K562 (cell line): ENCODE data around the gene RNF114. TPM values are rescaled to one million over a fixed set of nuclear protein-coding genes. Genes with fewer than 3 reads are reported as not detected.

ENCODE experiments used
- ARID4B ChIP-seq: sonication (generic); formaldehyde crosslinking; IDR thresholded peaks from 2 replicates; pipeline ENCODE4 v1.8.0; 2022; ENCODE audit warnings: mild to moderate bottlenecking, missing genetic modification reagents
- ATF3 ChIP-seq, 2 experiments: fragments of 450-650 bp in 1 of 2; sonication (generic) in 1 of 2; formaldehyde crosslinking in 1 of 2; IDR thresholded peaks in 1 of 2; conservative IDR thresholded peaks in 1 of 2; 2 replicates each; pipeline versions ENCODE4 v1.6.1 to v1.8.1; 2016 to 2023; ENCODE audit warnings: mild to moderate bottlenecking in 2 of 2, moderate library complexity in 2 of 2, inconsistent platforms in 1 of 2, missing genetic modification reagents in 1 of 2
- DPF2 ChIP-seq: fragments of 450-650 bp; IDR thresholded peaks from 2 replicates; pipeline ENCODE4 v1.6.1; 2016
- FOXK1 ChIP-seq: sonication (generic); formaldehyde crosslinking; IDR thresholded peaks from 2 replicates; pipeline ENCODE4 v1.8.0; 2022; ENCODE audit warnings: missing genetic modification reagents, mild to moderate bottlenecking, borderline replicate concordance
- HCFC1 ChIP-seq: IDR thresholded peaks from 2 replicates; pipeline ENCODE4 v1.6.1; 2012; ENCODE audit warnings: low read depth, low read length, improper control_type of control experiment
- KDM4B ChIP-seq, 2 experiments: fragments of 450-650 bp in 1 of 2; sonication (generic) in 1 of 2; IDR thresholded peaks; 2 replicates each; pipeline ENCODE4 v1.6.1; 2016 to 2017; ENCODE audit warnings: borderline replicate concordance in 2 of 2, antibody characterized with exemption in 1 of 2, low read depth in 1 of 2, mild to moderate bottlenecking in 1 of 2
- MAFG ChIP-seq: fragments of 450-650 bp; conservative IDR thresholded peaks from 2 replicates; pipeline ENCODE4 v1.6.1; 2016; ENCODE audit warnings: missing genetic modification characterization, missing compliant biosample characterization
- NONO ChIP-seq, 2 experiments: fragments of 200-400 bp in 1 of 2; fragments of 450-650 bp in 1 of 2; formaldehyde crosslinking in 1 of 2; IDR thresholded peaks; 2 replicates each; pipeline ENCODE4 v1.6.1; 2017; ENCODE audit warnings: low read depth in 2 of 2, mild to moderate bottlenecking in 2 of 2, moderate library complexity in 2 of 2, low read length in 1 of 2
- RBFOX2 ChIP-seq: fragments of 200-400 bp; formaldehyde crosslinking; IDR thresholded peaks from 2 replicates; pipeline ENCODE4 v1.6.1; 2017; ENCODE audit warnings: low read depth, mild to moderate bottlenecking, low read length, moderate library complexity
- SAFB ChIP-seq: fragments of 200-400 bp; formaldehyde crosslinking; IDR thresholded peaks from 2 replicates; pipeline ENCODE4 v1.6.1; 2017; ENCODE audit warnings: low read depth, low read length, borderline replicate concordance
- TAF1 ChIP-seq: IDR thresholded peaks from 2 replicates; pipeline ENCODE4 v1.6.1; 2011; ENCODE audit warnings: mild to moderate bottlenecking, low read length, moderate library complexity; ENCODE audit not compliant: insufficient read depth, control insufficient read depth, severe bottlenecking; ENCODE audit errors: extremely low read depth
- ZBTB11 ChIP-seq, 3 experiments: fragments of 200-800 bp in 1 of 3; fragments of 250-450 bp in 1 of 3; fragments of 450-650 bp in 1 of 3; sonication (Bioruptor Pico) in 1 of 3; sonication (Bioruptor generic) in 1 of 3; formaldehyde crosslinking in 1 of 3; IDR thresholded peaks; 2 replicates each; pipeline versions ENCODE4 v1.6.1 to v1.8.0; 2016 to 2022; ENCODE audit warnings: mild to moderate bottlenecking in 2 of 3, missing genetic modification characterization in 2 of 3, missing compliant biosample characterization in 1 of 3, moderate library complexity in 1 of 3
- polyA plus RNA-seq, 8 experiments: library from polyadenylated mRNA; depleted of rRNA in 4 of 8; stranded (reverse) in 5 of 8; unstranded in 3 of 8; fragments of >200 nt; fragmentation: Nextera tagmentation in 2 of 8; fragmentation: Illumina TruSeq in 1 of 8; extraction: Ambion mirVana in 2 of 8; extraction: Trizol in 1 of 8; gene quantifications; 2 replicates each; pipeline versions ENCODE4 v1.2.1 to v1.2.3, GENCODE V29; 2011 to 2014; ENCODE audit warnings: inconsistent platforms in 1 of 8, missing spikeins in 1 of 8
- total RNA-seq, 7 experiments: library from RNA; depleted of rRNA in 6 of 7; stranded (reverse); fragments of >200 nt in 6 of 7; fragmentation: Illumina TruSeq in 2 of 7; extraction: Trizol in 2 of 7; gene quantifications; 2 replicates each; pipeline versions ENCODE4 v1.2.1 to v1.2.3, GENCODE V29; 2011 to 2021; ENCODE audit warnings: low replicate concordance in 1 of 7
- TF ChIP-seq, protein P1 (sequence below), 2 experiments: fragments of 200-800 bp in 1 of 2; sonication (Bioruptor generic) in 1 of 2; sonication (generic) in 1 of 2; formaldehyde crosslinking in 1 of 2; IDR thresholded peaks in 1 of 2; conservative IDR thresholded peaks in 1 of 2; 2 replicates each; pipeline versions ENCODE4 v1.5.0 to v1.6.1; 2016 to 2020; ENCODE audit warnings: missing compliant biosample characterization in 1 of 2, missing genetic modification characterization in 1 of 2, missing genetic modification reagents in 1 of 2

Gene RNF114
- total and polyA plus RNA-seq, 9 of the 15 experiments (the other 6 are each of a cell fraction or from before 2014, with no cell fraction given) = 38.6 to 111 (median 62.6) TPM

DNA sequence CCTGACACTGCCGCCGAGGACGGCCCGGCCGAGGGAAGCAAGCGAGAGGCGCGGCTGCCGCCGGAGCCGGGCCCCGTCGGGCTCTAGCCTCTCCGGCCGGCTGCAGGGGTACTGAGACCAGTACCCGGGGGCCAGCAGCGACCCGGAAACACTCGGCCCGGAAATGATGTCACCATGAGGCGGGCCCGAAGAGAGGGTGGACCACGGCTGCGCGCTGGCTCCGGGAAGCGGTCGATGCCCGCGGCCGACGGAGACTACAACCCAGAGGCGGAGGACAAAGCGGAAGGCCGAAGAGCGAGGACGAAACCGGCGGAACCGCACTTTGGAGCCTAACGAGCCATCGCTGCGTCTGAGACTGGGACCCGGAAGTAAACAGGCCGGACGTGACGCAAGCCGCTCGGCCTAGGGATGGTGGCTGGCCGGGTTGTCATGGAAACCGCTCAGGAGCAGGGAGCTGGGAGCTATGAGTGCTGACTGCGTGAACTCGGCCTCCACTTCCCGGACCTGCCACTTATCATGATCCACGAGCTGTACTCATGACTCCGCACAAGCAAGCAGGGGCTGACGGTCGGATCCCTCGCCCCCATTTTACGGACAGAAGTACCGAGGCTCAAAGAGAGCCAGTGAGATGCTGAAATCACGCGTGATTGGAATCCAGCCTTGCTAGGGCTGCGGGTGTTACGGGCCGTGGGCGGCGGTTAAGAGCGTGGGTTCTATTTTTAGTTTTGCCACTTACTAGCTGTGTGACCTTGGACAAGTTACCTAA, 20.6 kb upstream of the RNF114 start, which contains the start of gene SPATA2 (continued):
- TF ChIP-seq ARID4B (CRISPR knock-in tag) (peak; percentile 49; the same call in 1 of the 2 replicates), NONO (IDR thresholded peaks at IDR 0.05; ENCODE audit: low read depth in 2 of 2, low read length in 1 of 2) (peak in 1 of 2 experiments; percentile 49; a peak in 2 of 4 replicates), ATF3 (IDR thresholded peaks at IDR 0.05) (peak; percentile 98), ATF3 (CRISPR knock-in tag; conservative IDR thresholded peaks at IDR 0.05) (peak; percentile 93), SAFB (0 out of 2 replicates have a peak, but pooled peaks have one; percentile 46), MAFG (peak; percentile 59), FOXK1 (CRISPR knock-in tag) (no peak), RBFOX2 (peak; percentile 93), DPF2 (peak; percentile 11; the same call in 1 of the 2 replicates), ZBTB11 (CRISPR knock-in tag; IDR thresholded peaks at IDR 0.05) (peak in 1 of 3 experiments; percentile 87; a peak in 5 of 6 replicates), TAF1 (peak; percentile 85), KDM4B (IDR thresholded peaks at IDR 0.05; ENCODE audit: borderline replicate concordance in 2 of 2, low read depth in 1 of 2) (peak in 1 of 2 experiments; percentile 98; a peak in 2 of 4 replicates), HCFC1 (peak; percentile 70)
- TF ChIP-seq, protein P1, sequence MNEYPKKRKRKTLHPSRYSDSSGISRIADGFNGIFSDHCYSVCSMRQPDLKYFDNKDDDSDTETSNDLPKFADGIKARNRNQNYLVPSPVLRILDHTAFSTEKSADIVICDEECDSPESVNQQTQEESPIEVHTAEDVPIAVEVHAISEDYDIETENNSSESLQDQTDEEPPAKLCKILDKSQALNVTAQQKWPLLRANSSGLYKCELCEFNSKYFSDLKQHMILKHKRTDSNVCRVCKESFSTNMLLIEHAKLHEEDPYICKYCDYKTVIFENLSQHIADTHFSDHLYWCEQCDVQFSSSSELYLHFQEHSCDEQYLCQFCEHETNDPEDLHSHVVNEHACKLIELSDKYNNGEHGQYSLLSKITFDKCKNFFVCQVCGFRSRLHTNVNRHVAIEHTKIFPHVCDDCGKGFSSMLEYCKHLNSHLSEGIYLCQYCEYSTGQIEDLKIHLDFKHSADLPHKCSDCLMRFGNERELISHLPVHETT (CRISPR knock-in tag; conservative IDR thresholded peaks at IDR 0.05 in 1 of 2, IDR thresholded peaks at IDR 0.05 in 1 of 2) = peak in 1 of 2 experiments; percentile 38; a peak in 1 of 4 replicates
